ENCODE data around the gene PARD3.

PARD3 gene

DNA sequence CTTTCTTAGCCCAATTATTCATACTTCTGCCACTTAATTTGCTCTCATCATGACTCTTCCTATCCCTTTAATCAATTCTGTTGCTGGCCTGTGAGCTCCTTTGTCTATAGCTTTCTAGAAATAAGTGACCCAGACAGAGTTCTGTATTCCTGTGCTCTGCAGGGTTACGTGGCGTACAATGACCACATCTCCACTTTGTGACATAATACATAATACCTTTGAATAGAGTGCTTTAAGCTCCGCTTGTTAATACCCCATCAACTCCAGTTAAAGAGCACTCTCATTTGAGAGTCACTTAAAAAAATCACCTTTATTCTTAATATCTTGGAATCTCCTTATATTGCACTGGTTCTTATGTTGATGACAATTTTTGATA lies 619.0 kb downstream of the PARD3 start:
- no peak overlapping the region for H3K4me3 ChIP-seq (ENCODE audit: low read depth, low read length)
- TF ChIP-seq, protein P1, sequence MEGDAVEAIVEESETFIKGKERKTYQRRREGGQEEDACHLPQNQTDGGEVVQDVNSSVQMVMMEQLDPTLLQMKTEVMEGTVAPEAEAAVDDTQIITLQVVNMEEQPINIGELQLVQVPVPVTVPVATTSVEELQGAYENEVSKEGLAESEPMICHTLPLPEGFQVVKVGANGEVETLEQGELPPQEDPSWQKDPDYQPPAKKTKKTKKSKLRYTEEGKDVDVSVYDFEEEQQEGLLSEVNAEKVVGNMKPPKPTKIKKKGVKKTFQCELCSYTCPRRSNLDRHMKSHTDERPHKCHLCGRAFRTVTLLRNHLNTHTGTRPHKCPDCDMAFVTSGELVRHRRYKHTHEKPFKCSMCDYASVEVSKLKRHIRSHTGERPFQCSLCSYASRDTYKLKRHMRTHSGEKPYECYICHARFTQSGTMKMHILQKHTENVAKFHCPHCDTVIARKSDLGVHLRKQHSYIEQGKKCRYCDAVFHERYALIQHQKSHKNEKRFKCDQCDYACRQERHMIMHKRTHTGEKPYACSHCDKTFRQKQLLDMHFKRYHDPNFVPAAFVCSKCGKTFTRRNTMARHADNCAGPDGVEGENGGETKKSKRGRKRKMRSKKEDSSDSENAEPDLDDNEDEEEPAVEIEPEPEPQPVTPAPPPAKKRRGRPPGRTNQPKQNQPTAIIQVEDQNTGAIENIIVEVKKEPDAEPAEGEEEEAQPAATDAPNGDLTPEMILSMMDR (IDR thresholded peaks at IDR 0.05; ENCODE audit: control insufficient read depth, extremely low read depth, insufficient read depth): no peak
- DNase-seq (ENCODE audit: low read depth): no peak

DNA sequence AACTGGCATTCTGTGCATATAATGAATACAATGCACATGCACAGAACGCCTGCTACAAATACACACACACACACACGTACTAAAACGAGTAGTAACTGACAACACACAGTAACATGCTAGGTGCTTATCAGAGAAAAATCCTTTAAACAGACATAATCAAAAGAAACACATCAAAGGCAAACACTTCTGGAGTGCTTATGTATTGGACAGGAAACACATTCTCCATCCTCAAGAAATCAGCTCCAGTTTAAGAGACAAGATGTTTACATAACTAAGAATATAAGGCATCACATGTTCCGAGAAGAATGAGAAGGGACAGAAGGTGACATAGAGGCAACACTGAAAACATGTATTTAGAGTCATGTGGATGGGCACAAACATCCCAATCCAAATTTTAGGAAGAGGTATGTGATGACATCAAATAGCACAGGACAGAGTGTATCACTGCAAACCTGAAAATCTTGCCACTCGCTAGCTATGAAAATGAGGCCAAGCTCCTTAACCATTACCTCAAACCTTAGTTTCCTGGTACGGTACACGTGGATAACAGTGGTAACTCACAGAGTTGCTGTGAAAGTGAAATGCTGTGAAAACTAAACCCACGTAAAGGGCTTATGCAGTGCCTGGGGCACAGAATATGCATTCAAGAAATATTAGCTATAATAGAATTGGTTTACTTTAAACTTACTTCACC lies 619.6 kb downstream of the PARD3 start:
- H3K4me3 ChIP-seq (ENCODE audit: low read depth, low read length): no peak overlapping the region
- DNase-seq (ENCODE audit: low read depth): no peak
- TF ChIP-seq, protein P1 (IDR thresholded peaks at IDR 0.05; ENCODE audit: control insufficient read depth, extremely low read depth, insufficient read depth): no peak

DNA sequence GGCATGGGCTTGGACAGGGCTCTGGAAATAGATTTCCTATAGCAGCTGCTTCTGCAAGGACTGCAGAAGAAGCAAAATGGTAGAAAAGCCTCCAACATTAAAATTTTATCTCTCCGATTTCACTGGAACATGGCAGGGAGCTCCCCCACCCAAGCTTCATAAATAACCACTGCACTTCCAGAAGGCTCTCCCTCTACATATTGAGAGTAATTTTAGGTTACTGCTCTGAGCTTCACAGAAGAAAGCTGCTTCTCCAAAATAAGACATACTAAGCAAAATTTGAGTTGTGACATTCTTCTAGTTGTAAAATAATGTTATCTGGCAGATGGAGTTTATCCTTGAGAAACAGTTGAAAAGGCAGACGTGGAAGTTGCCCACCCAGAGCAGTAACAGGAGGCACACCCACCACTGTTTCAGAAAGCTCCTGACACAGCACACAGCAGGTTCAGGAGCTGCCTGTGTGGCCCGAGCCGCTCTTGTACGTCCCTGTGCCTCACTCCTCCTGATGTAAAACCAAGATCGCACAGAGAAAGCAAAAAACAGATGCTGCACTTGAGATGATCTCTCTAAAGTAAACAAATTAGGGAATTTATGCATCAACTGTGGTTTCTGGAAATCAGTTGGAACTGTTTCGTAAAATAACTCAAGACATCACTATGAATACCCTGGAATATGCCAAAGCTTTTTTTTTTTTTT lies 621.0 kb downstream of the PARD3 start:
- TF ChIP-seq, protein P1 (IDR thresholded peaks at IDR 0.05; ENCODE audit: control insufficient read depth, extremely low read depth, insufficient read depth): no peak
- H3K4me3 ChIP-seq (ENCODE audit: low read depth, low read length): no peak overlapping the region
- no peak for DNase-seq (ENCODE audit: low read depth)

DNA sequence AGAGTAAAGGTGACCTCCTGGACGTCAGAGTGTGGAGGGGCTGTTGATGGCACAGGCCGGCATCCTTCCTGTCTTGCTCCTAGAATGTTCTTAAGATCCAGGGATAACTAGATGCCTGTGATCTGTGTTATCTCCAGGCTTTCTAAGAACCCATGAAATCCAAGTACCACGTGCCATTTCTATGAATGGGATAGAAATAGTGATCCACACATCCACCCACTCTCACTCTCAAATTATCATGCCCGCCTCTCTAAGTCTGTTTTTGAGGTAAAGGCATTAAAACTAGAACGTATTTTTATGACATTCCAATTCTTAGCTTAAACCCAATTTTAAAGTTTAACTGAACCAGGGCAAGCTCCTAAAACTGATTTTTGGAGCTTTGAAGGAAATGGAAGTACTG lies 622.5 kb downstream of the PARD3 start:
- no peak for DNase-seq (ENCODE audit: low read depth)
- H3K4me3 ChIP-seq (ENCODE audit: low read depth, low read length): no peak overlapping the region
- TF ChIP-seq, protein P1 (IDR thresholded peaks at IDR 0.05; ENCODE audit: control insufficient read depth, extremely low read depth, insufficient read depth): no peak

DNA sequence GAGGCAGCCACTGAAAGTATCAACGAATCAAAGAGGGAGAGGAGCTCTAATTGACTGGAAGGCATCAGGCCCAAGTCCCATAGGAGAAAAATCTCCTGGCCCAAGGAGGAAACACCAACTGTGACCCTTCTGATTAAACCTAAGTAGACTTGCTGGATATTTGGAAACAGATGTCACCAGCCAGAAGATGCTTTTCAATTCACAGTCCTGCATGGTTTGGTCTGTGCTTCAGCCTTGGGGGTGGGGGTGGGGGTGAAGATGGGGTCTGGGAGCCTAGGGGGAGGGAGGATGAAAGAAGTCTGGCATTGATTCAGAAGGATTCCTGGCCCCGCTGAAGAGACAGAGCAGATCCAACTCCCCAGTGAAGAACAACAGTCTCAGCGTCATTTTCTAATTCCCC lies 623.7 kb downstream of the PARD3 start:
- DNase-seq (ENCODE audit: low read depth): no peak
- no peak overlapping the region for H3K4me3 ChIP-seq (ENCODE audit: low read depth, low read length)
- TF ChIP-seq, protein P1 (IDR thresholded peaks at IDR 0.05; ENCODE audit: control insufficient read depth, extremely low read depth, insufficient read depth): no peak

DNA sequence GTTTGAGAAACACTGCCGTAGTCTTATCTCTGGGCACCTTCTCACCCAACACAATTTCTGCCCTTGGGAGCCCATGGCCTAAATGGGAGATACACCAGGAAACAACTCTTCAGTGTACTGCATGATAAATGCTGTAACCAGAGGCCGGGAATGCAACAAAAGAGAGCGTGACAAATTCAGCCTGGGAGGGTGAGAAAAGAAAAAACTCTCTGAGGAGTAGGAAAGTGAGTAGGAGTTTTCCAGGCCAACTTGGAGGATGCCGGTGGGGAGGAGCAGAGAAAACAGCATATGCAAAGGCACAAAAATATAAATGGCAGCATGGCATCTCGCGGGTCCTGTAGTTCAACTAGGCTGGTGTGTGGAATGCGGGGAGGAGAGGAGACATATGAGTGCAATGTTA lies 624.5 kb downstream of the PARD3 start:
- H3K4me3 ChIP-seq (ENCODE audit: low read depth, low read length): no peak overlapping the region
- no peak for DNase-seq (ENCODE audit: low read depth)
- TF ChIP-seq, protein P1 (IDR thresholded peaks at IDR 0.05; ENCODE audit: control insufficient read depth, extremely low read depth, insufficient read depth): no peak
